MM.1S (cell line): ENCODE data around the gene TMEM198.

Experiments
- DNase-seq: peaks from one replicate; pipeline ENCODE4 v3.0.0-alpha.2; 2015
- H2AFZ ChIP-seq: fragments of 300-600 bp; sonication (generic); 2 replicates; pipeline ENCODE4 v1.6.0; 2016; ENCODE audit warnings: antibody characterized with exemption, low read length
- H3F3A ChIP-seq: fragments of 300-600 bp; sonication (generic); 2 replicates; pipeline ENCODE4 v1.6.1; 2016; ENCODE audit warnings: mild to moderate bottlenecking, antibody characterized with exemption, low read length, moderate library complexity, mixed read lengths; ENCODE audit not compliant: insufficient read depth
- H3K27ac ChIP-seq: fragments of 300-600 bp; sonication (generic); 2 replicates; pipeline ENCODE4 v1.5.1; 2016; ENCODE audit warnings: mild to moderate bottlenecking, low read length
- H3K27me3 ChIP-seq: fragments of 300-600 bp; sonication (generic); replicated peaks from 2 replicates; pipeline ENCODE4 v1.6.0; 2016; ENCODE audit warnings: low read length; ENCODE audit not compliant: insufficient read depth
- H3K36me3 ChIP-seq: fragments of 300-600 bp; sonication (generic); replicated peaks from 2 replicates; pipeline ENCODE4 v1.6.1; 2016; ENCODE audit warnings: mild to moderate bottlenecking, low read length, mixed read lengths; ENCODE audit not compliant: insufficient read depth
- H3K4me1 ChIP-seq: fragments of 300-600 bp; sonication (generic); 2 replicates; pipeline ENCODE4 v1.6.1; 2016; ENCODE audit warnings: low read length, mixed read lengths
- H3K4me2 ChIP-seq: fragments of 300-600 bp; sonication (generic); 2 replicates; pipeline ENCODE4 v1.6.0; 2016; ENCODE audit warnings: low read depth, low read length
- H3K4me3 ChIP-seq: fragments of 300-600 bp; sonication (generic); 2 replicates; pipeline ENCODE4 v1.5.1; 2016; ENCODE audit warnings: low read length, mixed read lengths
- H3K79me2 ChIP-seq: fragments of 300-600 bp; sonication (generic); 2 replicates; pipeline ENCODE4 v1.6.1; 2016; ENCODE audit warnings: mixed run types, low read length, mixed read lengths
- H3K9ac ChIP-seq: fragments of 300-600 bp; sonication (generic); 2 replicates; pipeline ENCODE4 v1.6.1; 2016; ENCODE audit warnings: low read length, mixed read lengths
- H3K9me2 ChIP-seq: fragments of 300-600 bp; sonication (generic); replicated peaks from 2 replicates; pipeline ENCODE4 v1.6.1; 2016; ENCODE audit warnings: mild to moderate bottlenecking, low read length, mixed read lengths; ENCODE audit not compliant: insufficient read depth
- H3K9me3 ChIP-seq: fragments of 300-600 bp; sonication (generic); replicated peaks from 2 replicates; pipeline ENCODE4 v1.6.1; 2016; ENCODE audit warnings: mild to moderate bottlenecking, low read length, mixed read lengths; ENCODE audit not compliant: insufficient read depth
- H4K20me1 ChIP-seq: fragments of 300-600 bp; sonication (generic); 2 replicates; pipeline ENCODE4 v1.6.1; 2016; ENCODE audit warnings: mild to moderate bottlenecking, low read length, moderate library complexity, mixed read lengths; ENCODE audit not compliant: insufficient read depth
- CTCF ChIP-seq: fragments of 300-600 bp; sonication (generic); IDR thresholded peaks from 2 replicates; pipeline ENCODE4 v1.5.1; 2016; ENCODE audit warnings: antibody characterized with exemption, low read length, mixed read lengths
- EZH2 ChIP-seq: fragments of 300-600 bp; sonication (generic); optimal IDR thresholded peaks from 2 replicates; pipeline ENCODE3; 2017; ENCODE audit warnings: low read depth, mild to moderate bottlenecking, antibody characterized with exemption, low read length, mixed read lengths
- EZH2phosphoT487 ChIP-seq: fragments of 300-600 bp; sonication (generic); IDR thresholded peaks from 2 replicates; pipeline ENCODE4 v1.6.1; 2018; ENCODE audit warnings: antibody characterized with exemption, low read length

Gene TMEM198

DNA sequence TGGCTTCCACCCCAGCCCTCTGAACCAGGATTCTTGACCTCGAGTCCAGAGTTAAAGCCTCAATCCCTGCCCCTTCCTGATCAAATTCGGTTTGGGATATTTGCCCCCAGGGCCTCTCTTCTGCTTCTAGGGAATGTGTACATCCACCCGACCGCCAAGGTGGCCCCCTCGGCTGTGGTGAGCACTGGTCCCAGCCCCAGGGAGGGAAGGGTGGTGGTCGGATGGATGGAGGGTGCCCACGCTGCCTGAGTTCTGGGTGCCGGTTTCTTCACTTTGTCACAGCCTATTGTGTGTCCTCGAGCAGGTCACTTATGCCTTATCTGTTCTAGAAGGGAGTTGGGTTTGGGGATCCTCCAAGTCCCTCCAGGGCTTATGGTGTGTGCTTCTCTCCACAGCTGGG, 38.2 kb upstream of the TMEM198 start:
- Histone ChIP-seq H2AFZ (no peak overlapping the region), H3K36me3 (no peaks in the 10 kb centered on the region), H3K4me3 (no peak overlapping the region), H3K4me1 (no peaks in the 10 kb centered on the region), H3K27ac (no peak overlapping the region), H3F3A (no peaks in the 10 kb centered on the region), H3K9ac (no peak overlapping the region), H3K27me3 (peaks cover 11% of the 10 kb centered on the region), H3K79me2 (no peaks in the 10 kb centered on the region), H3K9me3 (no peaks in the 10 kb centered on the region), H3K9me2 (no peaks in the 10 kb centered on the region), H4K20me1 (no peaks in the 10 kb centered on the region), H3K4me2 (no peak overlapping the region)
- DNase-seq: no peak
- no peak for TF ChIP-seq CTCF
- TF ChIP-seq EZH2: no peak
- TF ChIP-seq EZH2phosphoT487: no peak

DNA sequence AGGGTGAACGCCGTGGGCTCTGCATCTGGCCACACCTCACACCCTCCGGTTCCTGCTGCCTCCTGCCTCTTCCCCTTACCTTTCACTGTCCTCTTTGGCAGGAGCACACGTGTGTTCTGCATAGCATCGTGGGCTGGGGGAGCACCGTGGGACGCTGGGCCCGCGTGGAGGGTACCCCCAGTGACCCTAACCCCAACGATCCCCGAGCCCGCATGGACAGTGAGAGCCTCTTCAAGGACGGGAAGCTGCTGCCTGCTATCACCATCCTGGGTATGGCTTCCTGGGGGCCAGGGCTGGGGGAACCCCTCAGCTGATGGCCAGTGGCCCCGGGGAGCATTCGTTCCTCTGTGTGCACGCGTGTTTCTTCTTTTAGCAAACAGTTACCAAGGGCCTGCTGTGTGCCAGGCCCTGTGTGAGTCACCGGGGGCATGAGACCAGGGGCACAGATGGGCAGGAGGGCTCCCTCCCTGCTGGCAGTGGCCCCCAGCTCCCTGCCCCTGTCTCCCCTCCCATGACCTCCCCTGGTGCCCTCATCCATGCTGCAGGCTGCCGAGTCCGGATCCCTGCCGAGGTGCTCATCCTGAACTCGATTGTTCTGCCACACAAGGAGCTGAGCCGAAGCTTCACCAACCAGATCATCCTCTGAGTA, 37.6 kb upstream of the TMEM198 start:
- no peak for DNase-seq
- Histone ChIP-seq H3K27me3 (peaks cover 18% of the 10 kb centered on the region), H3K9me3 (no peaks in the 10 kb centered on the region), H3K27ac (no peak overlapping the region), H2AFZ (no peak overlapping the region), H3K79me2 (no peaks in the 10 kb centered on the region), H3K36me3 (no peaks in the 10 kb centered on the region), H3K9ac (no peak overlapping the region), H3F3A (no peaks in the 10 kb centered on the region), H3K4me3 (no peak overlapping the region), H4K20me1 (no peaks in the 10 kb centered on the region), H3K4me2 (no peak overlapping the region), H3K9me2 (no peaks in the 10 kb centered on the region), H3K4me1 (no peaks in the 10 kb centered on the region)
- TF ChIP-seq EZH2phosphoT487 (no peak), CTCF (no peak), EZH2 (no peak)

GRCh38 chr2:219506802-219507526, 36.9 kb upstream of the TMEM198 start:
- H3K4me2 ChIP-seq: no peak overlapping the region
- no peak overlapping the region for H3K4me3 ChIP-seq
- H3K9me2 ChIP-seq: no peaks in the 10 kb centered on the region
- no peak for DNase-seq
- peaks cover 24% of the 10 kb centered on the region for H3K27me3 ChIP-seq
- H4K20me1 ChIP-seq: no peaks in the 10 kb centered on the region
- H3K36me3 ChIP-seq: no peaks in the 10 kb centered on the region
- H3K79me2 ChIP-seq: no peaks in the 10 kb centered on the region
- TF ChIP-seq CTCF (no peak), EZH2 (no peak), EZH2phosphoT487 (no peak)
- H3F3A ChIP-seq: no peaks in the 10 kb centered on the region
- no peaks in the 10 kb centered on the region for H3K4me1 ChIP-seq
- no peaks in the 10 kb centered on the region for H3K9me3 ChIP-seq
- no peak overlapping the region for H3K27ac ChIP-seq
- H3K9ac ChIP-seq: no peak overlapping the region
- no peak overlapping the region for H2AFZ ChIP-seq
